Fibroblast of skin of left quadriceps (primary cell): ENCODE data around the gene C14orf132.
"Not testable (repeated sequence)": the region's sequence is repeated elsewhere in the genome, so short reads cannot be mapped to it uniquely, and the experiment has no call there.

Experiments used
- DNase-seq, 2 experiments: peaks; one replicate each; pipeline ENCODE4 v3.0.0-alpha.2; 2013; ENCODE audit warnings: low read depth in 2 of 2

C14orf132 gene

DNA sequence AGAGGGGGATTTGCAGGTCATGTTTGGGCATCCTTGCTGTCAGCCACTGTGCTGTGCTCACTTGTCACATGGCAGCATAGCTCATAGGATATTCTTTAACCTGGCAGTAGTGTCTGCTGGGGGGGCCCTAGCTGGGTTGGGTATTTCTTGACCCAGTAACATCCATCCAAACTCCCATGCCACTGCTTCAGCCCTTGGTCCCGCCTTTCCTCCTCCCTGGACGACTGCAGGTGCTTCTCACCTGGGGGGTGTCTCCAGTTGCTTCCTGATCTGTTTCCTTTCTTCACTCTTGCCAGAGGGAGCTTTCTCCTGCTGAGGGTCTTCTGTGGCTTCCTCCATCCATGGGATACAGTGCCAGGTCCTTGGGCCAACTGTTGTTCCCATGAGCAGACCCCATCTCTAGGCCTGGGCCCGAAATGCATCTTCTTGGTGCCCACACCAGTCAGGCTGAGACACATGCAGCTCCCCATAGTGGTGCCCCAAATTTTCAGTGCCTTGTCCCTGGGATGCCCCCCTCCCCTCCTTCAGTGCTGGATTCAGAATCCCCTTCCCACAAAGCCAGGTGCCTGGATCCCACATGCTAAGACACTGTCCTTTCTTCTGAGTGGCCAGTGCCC lies 20.5 kb downstream of the C14orf132 start:
- DNase-seq = no peak

DNA sequence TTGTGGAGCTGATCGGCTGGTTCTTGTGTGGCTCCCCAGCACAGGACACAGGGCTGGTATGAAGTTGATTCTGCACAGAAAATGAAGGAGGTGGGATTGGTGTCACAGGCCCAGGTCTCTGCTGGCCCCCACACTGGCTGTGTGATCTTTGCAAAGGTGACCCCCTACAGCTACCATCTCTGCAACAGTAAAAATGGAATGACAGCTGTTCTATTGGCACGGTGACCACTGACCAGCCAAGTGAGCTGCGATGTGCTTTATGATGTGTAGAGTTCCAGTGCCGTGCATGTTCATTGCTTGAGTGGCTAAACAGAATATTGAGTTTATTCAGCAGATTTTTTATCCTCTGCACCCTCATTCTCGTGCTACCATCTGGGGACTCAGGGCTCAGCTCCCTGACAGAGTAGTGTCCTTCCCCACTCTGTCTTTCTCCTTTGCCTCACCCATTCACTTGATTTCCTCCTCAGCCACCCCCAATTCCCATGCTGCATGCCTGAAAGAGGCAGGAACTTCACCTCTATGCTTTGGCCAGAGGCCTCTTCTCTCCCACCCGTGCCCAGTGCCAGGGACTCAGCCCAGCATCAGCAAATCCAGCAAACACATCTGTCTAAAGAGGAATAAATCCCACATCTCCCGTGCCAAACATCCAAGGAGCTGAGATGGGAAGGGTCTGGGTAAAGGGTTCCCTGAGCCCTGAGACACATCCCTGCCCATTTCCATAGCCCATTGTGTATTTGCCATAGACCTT lies 21.2 kb downstream of the C14orf132 start:
- no peak for DNase-seq

DNA sequence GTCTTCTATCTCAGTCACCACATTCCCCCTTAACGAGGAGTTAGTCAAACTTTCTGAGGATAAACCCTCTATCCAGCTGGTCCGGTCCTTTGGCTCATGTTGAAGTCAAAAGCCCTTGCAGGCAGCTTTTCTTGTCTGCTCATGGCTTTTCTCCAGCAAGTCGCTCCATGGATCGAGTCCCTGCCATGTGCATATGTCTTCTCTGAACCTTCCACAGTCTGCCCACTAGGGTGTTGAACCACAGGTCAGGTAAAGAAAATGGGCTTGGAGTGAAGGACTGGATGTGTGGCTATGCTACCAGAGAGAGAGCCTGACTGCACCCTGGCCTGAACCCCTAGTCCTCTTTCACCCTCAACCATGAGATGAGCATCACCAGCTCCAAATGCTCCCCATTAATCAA lies 22.8 kb downstream of the C14orf132 start:
- no peak for DNase-seq

DNA sequence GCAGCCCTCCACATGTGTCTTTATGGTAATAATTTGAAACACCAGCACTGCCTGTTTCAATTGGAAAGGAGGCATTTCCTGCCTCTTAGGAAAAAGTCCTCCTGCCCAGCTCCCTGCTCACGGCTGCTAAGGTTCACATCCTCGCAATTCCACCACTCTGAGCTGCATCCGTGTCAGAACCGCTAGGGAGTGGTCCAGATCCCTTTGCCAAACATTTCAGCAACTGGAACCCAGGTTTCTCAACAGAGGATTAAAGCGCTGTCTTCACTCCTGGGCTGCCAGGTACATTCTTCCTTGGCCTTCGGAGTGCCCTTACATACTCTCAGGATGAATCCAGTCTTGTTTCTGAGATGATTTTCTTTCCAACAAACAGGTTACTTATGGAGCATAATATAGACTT lies 23.3 kb downstream of the C14orf132 start:
- no peak for DNase-seq

DNA sequence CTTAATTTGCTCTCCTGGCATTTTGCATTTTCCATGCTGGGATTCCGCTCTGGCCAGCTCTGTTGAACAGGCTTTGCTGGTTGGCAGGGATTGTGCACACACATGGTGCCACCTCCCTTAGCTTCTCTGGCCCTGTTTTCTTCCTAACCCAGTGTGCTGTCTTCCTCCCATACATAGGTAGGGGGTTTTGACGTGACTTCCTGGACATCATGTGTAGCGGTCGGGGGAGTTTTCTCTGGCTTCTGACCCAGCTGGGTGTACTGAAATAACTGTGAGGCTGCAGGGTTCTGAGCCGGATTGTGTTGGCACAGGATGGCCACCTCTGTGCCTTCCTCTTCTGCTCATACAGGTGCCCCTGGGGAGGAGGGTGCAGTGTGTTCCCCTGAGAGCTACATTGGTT lies 25.7 kb downstream of the C14orf132 start:
- DNase-seq = no peak

DNA sequence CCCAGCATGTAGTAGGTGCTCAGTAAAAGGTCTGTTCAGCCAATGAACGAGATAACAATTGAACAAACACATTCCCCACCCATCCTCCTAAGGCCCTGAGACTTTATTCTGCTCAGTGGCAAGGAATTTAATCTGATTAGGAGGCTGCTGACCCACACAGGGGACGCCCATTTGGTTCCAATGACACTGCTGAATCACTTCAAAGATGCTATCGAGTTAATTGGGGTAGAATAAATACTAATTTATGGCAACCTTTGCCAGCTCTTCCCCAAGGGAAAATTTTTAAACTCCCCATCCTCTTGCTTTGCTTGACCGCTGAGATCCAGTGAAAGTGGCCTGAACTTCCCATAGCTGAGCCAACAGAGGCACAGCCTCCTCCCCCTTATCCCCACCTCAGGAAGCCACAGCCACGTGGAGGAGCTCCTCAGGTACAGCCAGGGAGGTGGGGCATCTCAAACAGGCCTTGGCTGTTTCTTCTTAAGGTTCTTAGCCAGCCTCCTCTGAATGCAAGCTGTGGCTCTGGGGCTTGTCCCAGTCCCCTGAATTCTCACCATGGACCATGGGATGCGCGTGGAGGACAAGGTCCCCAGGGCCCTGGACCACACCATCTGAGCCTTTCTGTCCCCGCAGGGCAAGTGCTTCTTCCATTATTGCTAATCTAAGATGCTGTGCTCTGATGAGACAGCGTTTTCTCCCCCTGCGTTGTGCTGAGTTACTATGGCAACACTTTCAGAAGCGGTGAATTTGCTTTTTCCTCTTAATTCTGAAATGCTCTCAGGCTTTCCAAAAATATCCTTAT lies 26.7 kb downstream of the C14orf132 start:
- no peak for DNase-seq

DNA sequence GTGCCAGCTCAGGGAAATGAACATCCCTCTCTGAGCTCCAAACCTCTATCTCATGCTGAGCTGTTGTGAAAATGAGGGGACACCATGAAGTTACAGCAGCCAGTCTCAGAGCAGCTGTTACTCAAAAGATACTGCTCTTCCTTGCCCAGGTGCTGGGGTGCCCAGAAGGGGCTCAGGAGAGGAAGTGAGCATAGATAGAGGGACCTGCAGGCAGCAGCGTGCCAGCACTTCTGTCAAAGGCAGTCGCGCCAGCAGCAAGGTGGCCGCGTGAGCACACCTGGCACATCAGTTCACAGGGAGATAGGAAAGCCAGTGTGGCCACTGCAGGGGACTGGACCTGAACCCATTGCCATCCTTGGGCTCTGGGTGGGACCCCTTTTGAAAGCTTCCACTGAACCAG lies 27.8 kb downstream of the C14orf132 start:
- DNase-seq = no peak

DNA sequence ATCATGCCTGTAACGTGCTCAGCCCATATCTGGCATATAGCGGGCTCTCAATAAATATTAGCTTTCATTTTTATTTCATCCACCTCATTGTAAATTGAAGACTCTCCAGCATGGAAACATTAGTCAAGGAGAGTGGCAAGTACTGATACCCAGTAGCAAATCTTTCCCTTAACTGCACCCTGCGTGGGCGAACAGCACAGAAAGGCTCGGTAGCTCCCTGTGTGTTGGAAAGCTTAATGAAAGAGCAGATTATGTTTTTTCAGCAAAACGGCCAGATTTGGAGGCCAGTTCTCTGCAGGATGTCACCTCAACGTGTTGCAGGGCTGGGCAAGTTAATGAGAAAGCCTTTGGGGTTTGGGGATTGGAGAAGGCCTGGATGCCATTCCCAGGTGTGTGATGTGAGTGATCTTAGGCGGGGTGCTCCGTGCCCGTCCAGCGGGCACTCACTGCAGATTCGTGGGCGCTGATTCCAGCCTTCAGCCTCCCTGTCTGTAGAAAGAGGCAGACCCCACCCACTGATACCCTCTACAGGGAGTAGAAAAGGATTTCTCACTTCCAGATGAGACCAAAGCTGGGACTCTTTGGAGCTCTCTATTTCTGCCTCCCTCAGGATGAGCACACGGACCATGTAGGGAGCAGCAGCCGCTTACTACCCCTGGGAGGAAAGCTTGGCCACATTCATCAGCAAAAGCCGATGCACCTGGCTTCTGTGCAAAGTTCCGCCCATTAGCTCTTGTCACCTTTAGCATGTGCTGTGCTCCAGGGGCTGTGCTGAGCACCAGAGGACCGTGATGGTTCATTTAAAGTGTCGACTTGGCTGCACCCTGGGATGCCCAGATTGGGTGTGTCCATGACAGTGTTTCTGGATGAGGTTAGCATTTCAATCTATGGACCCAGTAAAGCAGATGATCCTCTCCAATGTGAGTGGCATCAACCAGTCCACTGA lies 29.1 kb downstream of the C14orf132 start:
- DNase-seq = no peak

DNA sequence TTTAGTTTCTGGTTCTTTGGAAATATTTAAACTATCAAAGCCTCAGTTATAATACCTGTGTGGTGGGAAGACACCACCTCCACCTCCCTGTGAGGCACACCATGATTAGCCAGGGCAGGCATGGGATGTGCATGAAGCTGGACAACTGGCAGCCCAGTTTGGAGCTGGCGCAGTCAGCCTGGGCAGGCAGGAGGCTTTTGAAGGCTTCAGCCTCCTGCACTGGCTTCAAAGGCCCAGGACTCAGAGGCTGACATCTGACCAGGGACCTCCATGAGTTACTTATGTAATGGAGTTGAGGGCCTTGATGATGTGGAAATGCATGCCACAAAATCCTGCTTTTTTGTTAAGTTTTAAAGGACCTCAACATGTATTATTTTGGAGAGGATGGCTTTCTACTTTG lies 30.3 kb downstream of the C14orf132 start:
- no peak for DNase-seq

DNA sequence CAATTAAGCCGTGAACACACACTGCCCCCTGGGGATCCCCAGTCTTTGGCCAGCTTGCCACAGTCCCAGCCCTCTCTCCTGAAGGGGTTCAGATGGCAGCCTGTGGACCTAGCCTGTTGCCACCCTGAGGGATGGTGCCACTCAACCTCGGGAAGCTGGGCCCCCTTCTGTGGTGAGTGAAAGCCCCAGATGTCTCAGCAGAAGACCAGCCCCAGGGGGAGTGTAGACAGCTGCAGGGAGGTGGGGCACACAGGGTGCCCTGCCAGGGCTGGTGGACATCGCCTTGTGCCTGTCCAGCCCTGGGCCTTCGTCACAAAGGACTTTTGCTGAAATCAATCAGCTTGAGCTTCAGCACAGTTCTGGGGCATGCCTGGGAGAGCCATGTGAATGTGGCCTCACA lies 32.4 kb downstream of the C14orf132 start:
- no peak for DNase-seq

DNA sequence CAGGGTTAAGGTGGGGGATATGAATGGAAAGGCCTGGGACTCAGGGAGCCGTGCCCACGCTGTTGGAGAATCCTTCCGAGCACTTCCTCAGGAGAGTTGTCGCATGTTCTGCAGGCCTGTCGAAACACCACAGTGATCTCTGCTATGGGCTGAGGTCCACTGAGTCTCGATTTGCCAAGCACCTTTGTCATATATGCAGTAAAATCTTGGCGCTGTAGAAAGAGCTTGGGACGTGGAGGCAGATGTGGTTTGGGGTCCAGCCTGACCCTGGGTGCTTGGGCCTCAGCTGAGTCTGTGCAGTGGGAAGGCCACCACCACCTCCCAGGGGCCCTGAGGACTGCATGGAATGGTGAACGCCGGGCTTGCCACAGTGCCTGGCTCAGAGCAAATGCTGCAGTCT lies 32.9 kb downstream of the C14orf132 start:
- DNase-seq = no peak

DNA sequence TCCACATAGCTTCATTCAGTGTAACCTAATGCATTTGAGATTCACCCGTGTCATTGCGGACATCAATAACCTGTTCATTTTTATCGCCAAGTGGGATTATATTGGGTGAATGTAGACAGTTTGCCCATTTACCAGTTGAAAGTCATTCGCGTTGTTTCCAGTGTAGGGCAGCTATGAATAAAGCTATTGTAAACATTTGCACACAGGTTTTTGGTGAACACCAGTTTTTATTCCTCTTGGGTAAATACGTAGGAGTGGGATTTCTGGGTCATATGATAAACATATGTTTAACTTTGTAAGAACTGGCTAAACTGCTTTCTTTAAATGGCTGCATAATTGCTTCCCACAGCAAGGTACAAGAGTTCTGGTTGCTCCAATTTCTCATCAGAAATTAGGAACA lies 33.6 kb downstream of the C14orf132 start:
- DNase-seq = no peak

DNA sequence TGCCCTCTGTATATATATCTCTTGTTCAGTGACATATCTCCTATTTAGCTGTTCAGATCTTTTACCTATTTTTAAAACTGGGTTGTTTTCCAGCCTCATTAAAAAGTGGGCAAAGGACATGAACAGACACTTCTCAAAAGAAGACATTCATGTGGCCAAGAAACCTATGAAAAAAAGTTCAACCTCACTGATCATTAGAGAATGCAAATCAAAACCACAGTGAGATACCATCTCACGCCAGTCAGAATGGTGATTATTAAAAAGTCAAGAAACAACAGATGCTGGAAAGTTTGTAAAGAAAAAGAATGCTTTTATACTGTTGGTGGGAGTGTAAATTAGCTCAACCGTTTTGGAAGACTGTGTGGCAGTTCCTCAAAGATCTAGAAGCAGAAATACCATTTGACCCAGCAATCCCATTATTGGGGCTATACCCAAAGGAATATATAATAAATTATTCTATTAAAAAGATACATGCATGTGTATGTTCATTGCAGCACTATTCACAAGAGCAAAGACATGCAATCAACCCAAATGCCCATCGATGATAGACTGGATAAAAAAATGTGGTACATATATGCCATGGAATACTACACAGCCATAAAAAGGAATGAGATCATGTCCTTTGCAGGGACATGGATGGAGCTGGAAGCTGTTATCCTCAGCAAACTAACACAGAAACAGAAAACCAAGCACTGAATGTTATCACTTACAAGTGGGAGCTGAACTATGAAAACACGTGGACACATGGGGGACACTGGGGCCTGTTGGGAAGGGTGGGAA lies 34.3 kb downstream of the C14orf132 start:
- not testable (repeated sequence) for DNase-seq

DNA sequence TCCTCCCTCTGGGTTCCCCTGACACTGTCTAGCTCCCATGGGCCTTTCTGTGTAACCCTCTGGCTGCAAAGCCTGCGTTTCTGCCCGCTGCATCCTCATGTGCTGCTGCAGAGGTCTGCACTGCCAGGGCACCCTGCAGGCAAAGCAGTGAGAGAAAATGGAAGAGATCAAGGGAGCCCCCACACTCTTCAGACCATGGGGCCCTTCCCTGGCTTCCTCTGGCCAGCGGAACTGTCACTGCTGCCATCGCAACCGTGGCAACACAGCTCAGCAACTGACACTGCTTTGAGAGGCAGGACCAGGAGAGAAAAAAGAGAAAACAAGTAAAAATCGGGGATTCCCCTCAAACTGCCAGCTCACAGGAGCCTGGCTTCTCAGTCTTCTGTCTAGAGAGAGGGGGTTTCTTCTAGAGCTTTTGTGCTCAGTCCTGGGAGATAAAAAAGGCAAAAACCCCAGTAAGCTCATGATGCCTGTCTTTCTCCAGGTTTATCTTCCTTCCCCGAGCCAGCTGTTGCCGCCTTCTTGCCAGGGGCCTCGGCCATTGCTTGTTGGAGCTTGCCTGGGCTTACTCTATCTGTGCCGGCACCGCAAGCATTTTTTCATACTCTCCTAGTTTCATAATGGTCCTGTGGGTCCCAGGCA lies 38.9 kb downstream of the C14orf132 start:
- no peak for DNase-seq

DNA sequence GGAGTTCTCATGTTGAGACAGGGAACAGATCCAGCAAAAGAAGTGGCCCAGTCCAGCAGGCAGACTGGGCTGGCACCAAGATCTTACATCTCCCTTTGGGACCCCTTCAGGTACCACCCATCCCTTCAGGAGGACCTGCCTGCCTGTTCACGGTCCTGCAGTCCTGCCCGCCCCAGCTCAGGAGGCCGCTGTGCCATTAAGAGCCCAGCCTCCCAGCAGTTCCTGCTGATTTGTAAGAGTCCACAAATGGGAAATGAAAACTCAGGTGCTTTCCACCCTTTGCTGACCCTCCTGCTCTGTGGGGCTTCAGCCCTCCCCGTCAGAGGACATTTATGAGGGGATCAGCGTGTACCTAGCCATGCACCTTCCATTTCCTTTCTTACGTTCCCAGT lies 39.5 kb downstream of the C14orf132 start:
- DNase-seq = no peak

DNA sequence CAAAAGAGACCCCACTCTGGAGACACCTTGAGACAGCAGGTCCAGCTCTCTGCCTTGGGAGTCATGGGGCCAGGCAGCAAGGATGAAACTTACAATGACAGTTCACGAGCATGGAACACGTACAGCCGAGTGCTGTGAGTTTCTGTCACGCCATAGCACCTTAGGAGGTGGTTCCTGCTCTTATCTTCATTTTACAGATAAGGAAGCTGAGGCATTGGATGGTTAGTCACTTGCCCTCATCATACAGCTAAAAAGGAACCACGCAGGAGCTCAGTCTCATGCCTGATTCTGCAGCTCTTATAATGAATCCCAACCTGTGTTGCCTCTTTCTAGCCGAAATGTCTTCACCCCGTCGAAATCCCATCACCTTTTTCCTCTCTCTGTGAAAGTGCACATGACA lies 39.9 kb downstream of the C14orf132 start:
- no peak for DNase-seq

DNA sequence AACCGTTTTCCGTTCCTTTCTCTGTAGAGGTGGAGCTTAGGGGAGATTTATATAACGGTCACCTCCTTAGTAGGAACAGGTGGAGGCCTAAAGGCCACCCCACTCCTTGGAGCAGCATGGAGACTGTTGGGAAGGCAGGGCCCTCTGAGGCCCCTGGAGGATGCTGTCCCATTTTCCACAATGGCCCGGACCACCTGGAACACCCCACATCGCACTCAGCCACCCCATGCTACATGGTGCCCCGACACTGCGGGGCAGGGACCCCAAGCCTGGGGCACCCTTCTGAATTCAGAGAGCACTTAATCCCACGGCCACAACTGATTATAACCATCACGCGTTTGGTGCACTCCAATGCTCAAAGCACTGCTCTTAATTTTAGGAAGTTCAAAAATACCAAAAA lies 41.4 kb downstream of the C14orf132 start:
- DNase-seq = no peak

DNA sequence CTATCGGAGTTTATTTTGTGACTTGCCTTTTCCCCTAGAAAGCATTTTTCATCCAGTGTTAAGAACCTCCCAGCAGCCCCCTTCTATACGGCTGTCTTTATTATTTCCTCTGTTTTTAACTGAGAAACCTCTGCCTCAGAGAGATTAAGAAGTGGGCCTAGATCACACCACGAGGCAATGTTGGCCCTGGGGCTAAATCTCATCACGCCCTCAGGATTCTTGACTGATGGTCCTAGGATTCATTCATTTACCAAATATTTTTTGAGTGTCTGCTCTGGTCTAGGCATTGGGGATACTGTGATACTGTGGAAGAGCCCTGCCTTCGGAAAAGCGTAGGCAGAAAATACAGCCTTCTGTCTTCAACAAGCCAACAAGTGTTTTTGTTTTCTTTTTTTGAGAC lies 42.1 kb downstream of the C14orf132 start:
- no peak for DNase-seq

DNA sequence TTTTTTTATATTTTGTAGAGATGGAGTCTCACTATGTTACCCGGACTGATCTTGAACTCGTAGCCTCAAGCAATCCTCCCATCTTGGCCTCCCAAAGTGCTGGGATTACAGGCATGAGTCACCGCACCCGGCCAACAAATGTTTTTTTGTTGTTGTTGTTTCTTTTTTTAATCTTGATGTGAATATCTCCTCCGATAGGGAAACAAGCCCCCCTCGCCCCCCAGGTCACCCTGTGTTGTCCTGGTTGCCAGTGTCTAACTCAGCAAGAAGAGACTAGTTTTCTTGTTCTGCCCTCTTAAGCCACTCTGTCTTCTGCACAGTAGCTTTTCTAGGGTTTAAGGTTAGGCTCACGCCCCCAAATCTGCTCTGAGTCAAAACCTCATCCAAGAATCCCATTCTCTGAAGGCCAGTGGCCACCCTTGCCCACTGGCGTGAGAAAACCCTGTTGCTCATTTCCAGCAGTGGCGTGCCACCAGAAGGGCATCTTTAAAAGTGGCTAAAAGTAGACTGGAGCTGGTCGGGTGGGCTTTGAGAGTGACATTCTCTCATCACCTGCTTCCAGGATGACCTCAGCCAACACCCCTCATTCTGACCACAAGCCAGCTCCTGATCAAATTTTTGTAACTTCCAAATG lies 42.7 kb downstream of the C14orf132 start:
- DNase-seq = no peak
